KBM-7 (cell line): ENCODE data around the gene ERBB3.

Source experiments
- DNase-seq: peaks from one replicate; pipeline ENCODE4 v3.0.0-alpha.2; 2015
- in situ Hi-C: fragments of 300-500 bp; cut with MboI; formaldehyde crosslinking; loops from 2 replicates; pipeline ENCODE4 v1.14.3; 2020; ENCODE audit warnings: low sequenced_read_pairs, low pct_unique_long_range_greater_than_20kb, mixed read lengths

ERBB3 gene

GRCh38 chr12:56078427-56078826 is 1.5 kb upstream of the ERBB3 start:
- in situ Hi-C loops: no loop called here
- no peak for DNase-seq

GRCh38 chr12:56078931-56079722 is 838 bp upstream of the ERBB3 start:
- in situ Hi-C loops: no loop called here
- peak; percentile 87 for DNase-seq

- DNase-seq: no peak
- in situ Hi-C loops: no loop called here
These were observed 682 bp downstream of the ERBB3 start for GRCh38 chr12:56080556-56081138.

GRCh38 chr12:56081393-56082347 is 1.7 kb downstream of the ERBB3 start:
- DNase-seq: no peak
- in situ Hi-C loops: no loop called here

GRCh38 chr12:56082382-56082781 is 2.4 kb downstream of the ERBB3 start:
- no peak for DNase-seq
- in situ Hi-C loops: no loop called here

- DNase-seq: no peak
- in situ Hi-C loops: no loop called here
These were observed 3.0 kb downstream of the ERBB3 start for GRCh38 chr12:56082967-56083366.

GRCh38 chr12:56084958-56085543 is 5.1 kb downstream of the ERBB3 start:
- in situ Hi-C loops: no loop called here
- DNase-seq: peak; percentile 57

- in situ Hi-C loops: no loop called here
- DNase-seq: no peak
These were observed 6.1 kb downstream of the ERBB3 start for GRCh38 chr12:56086096-56086495.

GRCh38 chr12:56086608-56087007 is 6.6 kb downstream of the ERBB3 start:
- DNase-seq: no peak
- in situ Hi-C loops: no loop called here

- in situ Hi-C loops: no loop called here
- DNase-seq: no peak
These were observed 7.3 kb downstream of the ERBB3 start for GRCh38 chr12:56087220-56087619.

GRCh38 chr12:56097738-56098137 is 17.8 kb downstream of the ERBB3 start:
- DNase-seq: no peak
- in situ Hi-C loops: no loop called here

GRCh38 chr12:56098592-56098991 is 18.6 kb downstream of the ERBB3 start:
- no peak for DNase-seq
- in situ Hi-C loops: no loop called here

GRCh38 chr12:56099787-56100186 is 19.8 kb downstream of the ERBB3 start:
- in situ Hi-C loops: no loop called here

GRCh38 chr12:56101045-56101444 is 21.1 kb downstream of the ERBB3 start:
- DNase-seq: no peak
- in situ Hi-C loops: no loop called here

More at GRCh38 chr12:56099787-56100186, 19.8 kb downstream of the ERBB3 start:
- DNase-seq: no peak

- in situ Hi-C loops: no loop called here
- DNase-seq: no peak
These were observed 22.7 kb downstream of the ERBB3 start for GRCh38 chr12:56102683-56103065.

GRCh38 chr12:56103066-56103711 is 23.2 kb downstream of the ERBB3 start:
- peak; percentile 22 for DNase-seq
- in situ Hi-C loops: no loop called here

GRCh38 chr12:56103823-56104108 is 23.8 kb downstream of the ERBB3 start:
- in situ Hi-C loops: no loop called here
- no peak for DNase-seq

GRCh38 chr12:56104109-56104814 is 24.3 kb downstream of the ERBB3 start, which contains the start of gene PA2G4:
Gene PA2G4, plus strand, starts transcription at chr12:56104559. Its CDS starts 179 bp downstream, at chr12:56104738.
- DNase-seq: peak; percentile 99
- in situ Hi-C loops: no loop called here
